HT1080 (cell line): ENCODE results near the gene WNT4. TPM values are rescaled to one million over a fixed set of nuclear protein-coding genes. Genes with fewer than 3 reads are reported as not detected.

Experiments
- DNase-seq: peaks from one replicate; pipeline ENCODE4 v3.0.0-alpha.2; 2015; ENCODE audit warnings: low read depth
- total RNA-seq: library from RNA; depleted of rRNA; stranded (reverse); fragments of >200 nt; shearing (Covaris generic); gene quantifications from 2 replicates; pipeline ENCODE4 v1.2.3, GENCODE V29; 2014

WNT4 gene
- total RNA-seq, 1 experiment from 2014 or later: 1.1 TPM

GRCh38 chr1:22132517-22133235 is 10.2 kb downstream of the WNT4 start:
- peak; percentile 84 for DNase-seq

- DNase-seq: peak; percentile 26
These were observed 10.9 kb downstream of the WNT4 start for GRCh38 chr1:22131875-22132486.

- DNase-seq: no peak
These were observed 11.8 kb downstream of the WNT4 start for GRCh38 chr1:22131062-22131461.

GRCh38 chr1:22129501-22130117 is 13.3 kb downstream of the WNT4 start:
- DNase-seq: no peak

GRCh38 chr1:22128392-22128791 is 14.5 kb downstream of the WNT4 start:
- no peak for DNase-seq

- DNase-seq: no peak
These were observed 15.2 kb downstream of the WNT4 start for GRCh38 chr1:22127731-22128130.

GRCh38 chr1:22127248-22127647 is 15.6 kb downstream of the WNT4 start:
- no peak for DNase-seq

GRCh38 chr1:22126531-22126930 is 16.4 kb downstream of the WNT4 start:
- no peak for DNase-seq

- no peak for DNase-seq
These were observed 18.2 kb downstream of the WNT4 start for GRCh38 chr1:22124592-22125229.

GRCh38 chr1:22123901-22124404 is 18.9 kb downstream of the WNT4 start:
- DNase-seq: no peak

- DNase-seq: no peak
These were observed 19.9 kb downstream of the WNT4 start for GRCh38 chr1:22123071-22123390.

GRCh38 chr1:22122273-22123070 is 20.4 kb downstream of the WNT4 start:
- no peak for DNase-seq

GRCh38 chr1:22121421-22121911 is 21.4 kb downstream of the WNT4 start:
- no peak for DNase-seq

GRCh38 chr1:22120469-22120790 is 22.5 kb downstream of the WNT4 start:
- DNase-seq: no peak

GRCh38 chr1:22119626-22120468 is 23.1 kb downstream of the WNT4 start:
- no peak for DNase-seq

GRCh38 chr1:22118291-22118992 is 24.5 kb downstream of the WNT4 start:
- no peak for DNase-seq

- DNase-seq: no peak
These were observed 25.0 kb downstream of the WNT4 start for GRCh38 chr1:22117851-22118250.

GRCh38 chr1:22117238-22117637 is 25.7 kb downstream of the WNT4 start:
- no peak for DNase-seq

- no peak for DNase-seq
These were observed 27.6 kb downstream of the WNT4 start for GRCh38 chr1:22115286-22115685.
